MCF 10A (cell line): ENCODE measurements around the gene POFUT2. TPM values are rescaled to one million over a fixed set of nuclear protein-coding genes. Genes with fewer than 3 reads are reported as not detected.

ENCODE experiments used
- BruUV-seq: library from RNA; stranded (reverse); fragments of 400-500 nt; replicated peaks from 2 replicates; lab custom pipeline; 2021; lab: Mats Ljungman, UMichigan
- CTCF ChIA-PET: fragments of 300-600 bp; sonication (Branson Sonifier 250); formaldehyde crosslinking; extraction: SDS; loops from one replicate; lab custom pipeline; 2021; ENCODE audit warnings: antibody characterized with exemption, inconsistent platforms; lab: Yijun Ruan, JAX
- POLR2A ChIA-PET: fragments of 300-600, 350-650 bp; sonication (Branson Sonifier 250); formaldehyde crosslinking; extraction: SDS; loops from one replicate; lab custom pipeline; 2020; ENCODE audit warnings: antibody characterized with exemption, inconsistent platforms; lab: Yijun Ruan, JAX
- DNase-seq: peaks from one replicate; pipeline ENCODE4 v3.0.0-alpha.2; 2018; ENCODE audit not compliant: unreplicated experiment
- H3K27ac Mint-ChIP-seq: one replicate; pipeline ENCODE4 v1.8.0; 2022; ENCODE audit warnings: mild to moderate bottlenecking, low read depth, mixed read lengths; ENCODE audit not compliant: unreplicated experiment
- H3K27me3 Mint-ChIP-seq: one replicate; pipeline ENCODE4 v1.8.0; 2022; ENCODE audit warnings: mixed read lengths; ENCODE audit not compliant: insufficient read depth, unreplicated experiment
- H3K36me3 Mint-ChIP-seq: one replicate; pipeline ENCODE4 v1.8.0; 2022; ENCODE audit warnings: mild to moderate bottlenecking, moderate library complexity, mixed read lengths; ENCODE audit not compliant: insufficient read depth, unreplicated experiment
- H3K4me1 Mint-ChIP-seq: one replicate; pipeline ENCODE4 v1.8.0; 2022; ENCODE audit warnings: mixed read lengths; ENCODE audit not compliant: insufficient read depth, unreplicated experiment
- H3K4me3 Mint-ChIP-seq: one replicate; pipeline ENCODE4 v1.8.0; 2022; ENCODE audit warnings: mild to moderate bottlenecking, moderate library complexity, mixed read lengths; ENCODE audit not compliant: unreplicated experiment
- H3K9me3 Mint-ChIP-seq: one replicate; pipeline ENCODE4 v1.8.0; 2022; ENCODE audit warnings: mixed read lengths; ENCODE audit not compliant: unreplicated experiment
- CTCF ChIP-seq: fragments of 200-600 bp; IDR thresholded peaks from one replicate; pipeline ENCODE4 v1.8.0; 2022; ENCODE audit warnings: antibody characterized with exemption, mild to moderate bottlenecking; ENCODE audit not compliant: unreplicated experiment
- intact Hi-C: fragments of 100-400 bp; cut with micrococcal nuclease; formaldehyde crosslinking; loops from 2 replicates; pipeline ENCODE4 v1.14.1; 2022
- total RNA-seq: library from RNA; stranded (reverse); gene quantifications from 2 replicates; pipeline ENCODE4 v1.2.3, GENCODE V29; 2022

Gene POFUT2
- total RNA-seq, 1 experiment from 2014 or later, result 25.2 TPM

GRCh38 chr21:45333583-45334121 lies 46.0 kb upstream of the POFUT2 start:
- peak; percentile 48 for DNase-seq
- ChIA-PET POLR2A (interaction anchor here (0.7 kb wide), 1 partner anchor 16 kb away, joined by 3 read pairs; no protein-coding TSS in a partner anchor), CTCF (interaction anchor here (0.5 kb wide), 1 partner anchor 11 kb away, joined by 3 read pairs; no protein-coding TSS in a partner anchor)
- BruUV-seq, result no TSS peak
- Mint-ChIP-seq H3K9me3 (no peaks in the 10 kb centered on the region), H3K27me3 (no peaks in the 10 kb centered on the region), H3K36me3 (no peaks in the 10 kb centered on the region), H3K4me1 (peaks cover 19% of the 10 kb centered on the region), H3K27ac (peak overlapping the region; percentile 4), H3K4me3 (no peak overlapping the region)
- TF ChIP-seq CTCF, result no peak
- intact Hi-C loops, result no loop called here

GRCh38 chr21:45332981-45333582 lies 45.4 kb upstream of the POFUT2 start:
- no peak for TF ChIP-seq CTCF
- CTCF ChIA-PET, result no interaction called here
- Mint-ChIP-seq H3K4me3 (no peak overlapping the region), H3K4me1 (peaks cover 19% of the 10 kb centered on the region), H3K9me3 (no peaks in the 10 kb centered on the region), H3K36me3 (no peaks in the 10 kb centered on the region), H3K27ac (no peak overlapping the region), H3K27me3 (no peaks in the 10 kb centered on the region)
- intact Hi-C loops, result no loop called here
- BruUV-seq, result no TSS peak
- no peak for DNase-seq
- POLR2A ChIA-PET, result no interaction called here

- no peak overlapping the region for H3K4me3 Mint-ChIP-seq
- TF ChIP-seq CTCF, result no peak
- H3K4me1 Mint-ChIP-seq, result peaks cover 19% of the 10 kb centered on the region
- H3K27me3 Mint-ChIP-seq, result no peaks in the 10 kb centered on the region
- no peaks in the 10 kb centered on the region for H3K9me3 Mint-ChIP-seq
- DNase-seq, result no peak
- BruUV-seq, result no TSS peak
- ChIA-PET POLR2A (no interaction called here), CTCF (no interaction called here)
- no peaks in the 10 kb centered on the region for H3K36me3 Mint-ChIP-seq
- intact Hi-C loops, result no loop called here
- no peak overlapping the region for H3K27ac Mint-ChIP-seq
Measured at GRCh38 chr21:45332415-45332814, 44.7 kb upstream of the POFUT2 start.

GRCh38 chr21:45331531-45332147 lies 43.9 kb upstream of the POFUT2 start:
- no peaks in the 10 kb centered on the region for H3K27me3 Mint-ChIP-seq
- intact Hi-C loops, result no loop called here
- no TSS peak for BruUV-seq
- POLR2A ChIA-PET, result no interaction called here
- no peak overlapping the region for H3K4me3 Mint-ChIP-seq
- no peak for TF ChIP-seq CTCF
- H3K27ac Mint-ChIP-seq, result no peak overlapping the region
- H3K9me3 Mint-ChIP-seq, result no peaks in the 10 kb centered on the region
- CTCF ChIA-PET, result no interaction called here
- DNase-seq, result no peak
- H3K36me3 Mint-ChIP-seq, result no peaks in the 10 kb centered on the region
- peaks cover 19% of the 10 kb centered on the region for H3K4me1 Mint-ChIP-seq
